Ovary (tissue), 9 donors: ENCODE results near the gene KCND2. TPM values are rescaled to one million over a fixed set of nuclear protein-coding genes. Genes with fewer than 3 reads are reported as not detected.

Source experiments
- DNase-seq, 5 donors: peaks; one replicate each; pipeline ENCODE4 v3.0.0-alpha.2; 2019 to 2020
- H3K27ac ChIP-seq, 2 donors: fragments of 200-600 bp; one replicate each; pipeline versions ENCODE4 v1.5.1 to v1.8.0; 2019 to 2022
- H3K27me3 ChIP-seq: fragments of 200-600 bp; one replicate; pipeline ENCODE4 v1.8.0; 2022
- H3K36me3 ChIP-seq: fragments of 200-600 bp; sonication (generic); one replicate; pipeline ENCODE4 v1.5.1; 2019
- H3K4me1 ChIP-seq: one replicate; pipeline ENCODE4 v1.8.1; 2013; ENCODE audit warnings: mild to moderate bottlenecking, moderate library complexity; ENCODE audit not compliant: insufficient read depth
- H3K4me3 ChIP-seq: fragments of 200-600 bp; sonication (generic); one replicate; pipeline ENCODE4 v1.5.1; 2017
- H3K9me3 ChIP-seq, 2 donors: fragments of 200-600 bp in 1 of 2; sonication (generic) in 1 of 2; one replicate each; pipeline versions ENCODE4 v1.5.1 to v1.8.1; 2013 to 2019; ENCODE audit warnings: mild to moderate bottlenecking in 1 of 2, moderate library complexity in 1 of 2
- EP300 ChIP-seq: sonication (generic); formaldehyde crosslinking; IDR thresholded peaks from one replicate; pipeline ENCODE4 v1.6.1; 2017; ENCODE audit warnings: antibody characterized with exemption
- POLR2A ChIP-seq: fragments of 450-650 bp; IDR thresholded peaks from one replicate; pipeline ENCODE4 v1.6.1; 2017; ENCODE audit warnings: antibody characterized with exemption, mild to moderate bottlenecking, moderate library complexity
- WGBS, 3 donors: extraction: QIAGEN DNeasy Blood & Tissue Kit in 1 of 3; methylation state at CpG; one replicate each; pipeline versions ENCODE4 v1.1.5 to v1.1.7; 2013 to 2017; 5-methylcytosine and 5-hydroxymethylcytosine counted together
- intact Hi-C, 4 donors: fragments of 100-400 bp; cut with DNase I; formaldehyde crosslinking; loops; one replicate each; pipeline versions ENCODE4 v1.11.0 to v1.15.1; 2022 to 2023
- polyA plus RNA-seq, 2 donors: library from polyadenylated mRNA; stranded (reverse); fragments of 200-250 nt in 1 of 2; fragments of 350-450 nt in 1 of 2; fragmentation: Illumina TruSeq in 1 of 2; extraction: RNeasy Lipid Tissue Mini Kit (QIAGEN cat#74804) in 1 of 2; gene quantifications; one replicate each; pipeline ENCODE4 v1.2.3, GENCODE V29; 2013 to 2014
- total RNA-seq, 7 donors: library from RNA; depleted of rRNA in 2 of 7; stranded (reverse); fragments of >200 nt in 2 of 7; fragmentation: NEBNext Ultra II Directional in 3 of 7; extraction: Animal tissue kit (Norgen Biotek cat#: 25700) in 3 of 7; gene quantifications; one replicate each; pipeline versions ENCODE4 v1.1.0 to v1.2.4, GENCODE V29; 2016 to 2023
- TF ChIP-seq, protein P1 (sequence below), 3 donors: fragments of 450-650 bp in 2 of 3; fragments of 200-600 bp in 1 of 3; IDR thresholded peaks; one replicate each; pipeline versions ENCODE4 v1.5.1 to v1.8.0; 2016 to 2022; ENCODE audit warnings: antibody characterized with exemption in 3 of 3, mild to moderate bottlenecking in 1 of 3
- donor health status: DM: no; HTN: no; CAD: no; lungs with moderate emphysema.
- donor health status: DM: no; HTN: no; CAD: no.
- donor health status: Bipolar disorder and iron deficiency.
- donor health status: DM: yes; HTN: yes; CAD: no.
- donor health status: DM: no; HTN: no; CAD: no.
- donor health status: DM: yes; HTN: yes; CAD: no.

Gene KCND2
- total and polyA plus RNA-seq, 9 donors = 3.2 to 14.5 (median 5.4) TPM

DNA sequence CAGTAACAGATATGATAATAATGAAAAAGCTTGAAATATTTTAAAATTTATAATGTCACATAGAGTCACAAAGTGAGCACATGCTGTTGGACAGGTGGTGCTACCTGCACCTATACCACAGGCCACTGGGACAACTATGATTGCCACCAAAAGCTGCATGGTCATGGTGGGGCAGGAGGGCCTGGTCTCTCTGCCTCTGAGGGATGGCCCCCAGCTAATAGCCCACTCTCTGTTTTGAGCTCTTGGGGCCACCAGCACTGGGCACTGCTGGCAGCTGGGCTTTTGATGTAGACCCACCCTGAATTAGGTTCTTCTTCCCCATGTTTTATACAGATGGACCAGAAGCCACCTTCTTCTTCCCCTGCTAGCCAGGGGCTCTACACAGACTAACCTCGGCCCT, 265.4 kb downstream of the KCND2 start:
- DNase-seq = no peak
- Histone ChIP-seq H3K27ac (no peak overlapping the region), H3K27me3 (no peaks in the 10 kb centered on the region), H3K4me1 (no peaks in the 10 kb centered on the region), H3K4me3 (no peak overlapping the region), H3K9me3 (no peaks in the 10 kb centered on the region), H3K36me3 (no peaks in the 10 kb centered on the region)
- 95 to 100% (median 100%) methylated on average over 1 of the region's 1 CpG for WGBS, 3 donors
- TF ChIP-seq, protein P1, sequence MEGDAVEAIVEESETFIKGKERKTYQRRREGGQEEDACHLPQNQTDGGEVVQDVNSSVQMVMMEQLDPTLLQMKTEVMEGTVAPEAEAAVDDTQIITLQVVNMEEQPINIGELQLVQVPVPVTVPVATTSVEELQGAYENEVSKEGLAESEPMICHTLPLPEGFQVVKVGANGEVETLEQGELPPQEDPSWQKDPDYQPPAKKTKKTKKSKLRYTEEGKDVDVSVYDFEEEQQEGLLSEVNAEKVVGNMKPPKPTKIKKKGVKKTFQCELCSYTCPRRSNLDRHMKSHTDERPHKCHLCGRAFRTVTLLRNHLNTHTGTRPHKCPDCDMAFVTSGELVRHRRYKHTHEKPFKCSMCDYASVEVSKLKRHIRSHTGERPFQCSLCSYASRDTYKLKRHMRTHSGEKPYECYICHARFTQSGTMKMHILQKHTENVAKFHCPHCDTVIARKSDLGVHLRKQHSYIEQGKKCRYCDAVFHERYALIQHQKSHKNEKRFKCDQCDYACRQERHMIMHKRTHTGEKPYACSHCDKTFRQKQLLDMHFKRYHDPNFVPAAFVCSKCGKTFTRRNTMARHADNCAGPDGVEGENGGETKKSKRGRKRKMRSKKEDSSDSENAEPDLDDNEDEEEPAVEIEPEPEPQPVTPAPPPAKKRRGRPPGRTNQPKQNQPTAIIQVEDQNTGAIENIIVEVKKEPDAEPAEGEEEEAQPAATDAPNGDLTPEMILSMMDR (IDR thresholded peaks at IDR 0.05) = no peak
- TF ChIP-seq EP300 (no peak), POLR2A (no peak)
- intact Hi-C loops = no loop called here

- no peak overlapping the region for H3K4me3 ChIP-seq
- H3K27ac ChIP-seq = no peak overlapping the region
- H3K9me3 ChIP-seq = no peaks in the 10 kb centered on the region
- H3K36me3 ChIP-seq = no peaks in the 10 kb centered on the region
- no peak for DNase-seq
- 69 to 89% (median 89%) methylated on average over 5 of the region's 5 CpGs for WGBS, 3 donors
- no peak for TF ChIP-seq POLR2A
- TF ChIP-seq, protein P1 (IDR thresholded peaks at IDR 0.05) = no peak
- TF ChIP-seq EP300 = no peak
- intact Hi-C loops = no loop called here
- no peaks in the 10 kb centered on the region for H3K27me3 ChIP-seq
- H3K4me1 ChIP-seq = no peaks in the 10 kb centered on the region
These were observed 266.3 kb downstream of the KCND2 start for GRCh38 chr7:120539321-120539720.

- Histone ChIP-seq H3K36me3 (no peaks in the 10 kb centered on the region), H3K4me1 (no peaks in the 10 kb centered on the region), H3K27ac (no peak overlapping the region), H3K9me3 (no peaks in the 10 kb centered on the region), H3K27me3 (no peaks in the 10 kb centered on the region), H3K4me3 (no peak overlapping the region)
- WGBS, 3 donors = 57 to 71% (median 66%) methylated on average over 4 of the region's 4 CpGs
- intact Hi-C loops = no loop called here
- DNase-seq = no peak
- TF ChIP-seq, protein P1 (IDR thresholded peaks at IDR 0.05) = no peak
- TF ChIP-seq POLR2A (no peak), EP300 (no peak)
These were observed 274.6 kb downstream of the KCND2 start for GRCh38 chr7:120547605-120548004.

DNA sequence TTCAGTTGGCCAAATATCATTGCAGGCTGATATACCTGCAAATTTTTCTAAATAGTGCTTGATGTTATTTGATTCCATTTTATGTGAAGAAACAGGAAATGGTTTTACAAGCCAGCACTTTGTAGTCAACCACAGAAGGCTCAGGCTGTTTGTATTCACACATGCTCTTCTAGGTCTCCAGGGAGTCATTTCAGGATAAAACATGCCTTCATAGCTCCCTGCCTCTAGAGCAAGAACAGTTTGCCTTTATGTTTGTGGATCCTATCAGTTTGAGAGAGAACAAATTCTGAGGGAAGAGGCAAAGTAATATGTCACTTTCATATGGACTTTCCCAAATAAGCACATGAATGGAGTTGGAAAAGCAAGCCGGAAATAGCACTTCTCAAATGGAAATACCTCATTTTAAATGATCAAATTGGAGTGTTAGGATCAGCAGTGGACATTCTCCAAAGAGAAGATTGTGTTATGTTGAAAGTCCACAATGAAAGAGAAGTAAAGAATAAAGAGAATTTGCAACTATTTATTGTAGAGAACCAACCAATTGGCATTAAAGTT, 277.6 kb downstream of the KCND2 start:
- no peak overlapping the region for H3K4me3 ChIP-seq
- H3K4me1 ChIP-seq = no peaks in the 10 kb centered on the region
- no peak for DNase-seq
- H3K9me3 ChIP-seq = no peaks in the 10 kb centered on the region
- no peak overlapping the region for H3K27ac ChIP-seq
- no peaks in the 10 kb centered on the region for H3K27me3 ChIP-seq
- no peaks in the 10 kb centered on the region for H3K36me3 ChIP-seq
- 65 to 81% (median 71%) methylated on average over 1 of the region's 1 CpG for WGBS, 3 donors
- TF ChIP-seq, protein P1 (IDR thresholded peaks at IDR 0.05) = no peak
- TF ChIP-seq EP300 (no peak), POLR2A (no peak)
- intact Hi-C loops = no loop called here
